Suppressor macrophage treated with lipopolysaccharide for 4 hours (primary cell): ENCODE results near the gene LPCAT1.
"Not testable (repeated sequence)": the region's sequence is repeated elsewhere in the genome, so short reads cannot be mapped to it uniquely, and the experiment has no call there.

Source experiments
- DNase-seq: peaks from one replicate; pipeline ENCODE4 v3.0.0-alpha.2; 2020

LPCAT1 gene

DNA sequence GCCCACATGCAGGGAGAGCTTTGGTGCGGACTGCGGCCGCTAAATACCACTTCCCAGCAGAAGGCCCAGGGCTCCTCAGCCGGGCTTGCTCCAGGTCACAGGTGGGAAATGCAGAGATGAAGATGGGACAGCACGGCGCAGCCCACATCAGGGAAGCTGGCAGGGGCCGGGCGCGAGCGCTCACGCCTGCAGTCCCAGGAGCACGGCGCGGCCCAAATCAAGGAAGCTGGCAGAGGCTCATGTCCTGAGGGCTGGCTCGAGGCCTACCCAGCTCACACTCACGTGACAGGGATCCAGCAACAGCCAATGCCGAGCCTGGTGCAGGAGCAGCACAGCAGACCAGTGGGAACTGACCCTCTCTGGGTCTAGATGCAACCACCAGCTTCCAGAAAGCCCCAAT lies 16.3 kb downstream of the LPCAT1 start:
- no peak for DNase-seq

DNA sequence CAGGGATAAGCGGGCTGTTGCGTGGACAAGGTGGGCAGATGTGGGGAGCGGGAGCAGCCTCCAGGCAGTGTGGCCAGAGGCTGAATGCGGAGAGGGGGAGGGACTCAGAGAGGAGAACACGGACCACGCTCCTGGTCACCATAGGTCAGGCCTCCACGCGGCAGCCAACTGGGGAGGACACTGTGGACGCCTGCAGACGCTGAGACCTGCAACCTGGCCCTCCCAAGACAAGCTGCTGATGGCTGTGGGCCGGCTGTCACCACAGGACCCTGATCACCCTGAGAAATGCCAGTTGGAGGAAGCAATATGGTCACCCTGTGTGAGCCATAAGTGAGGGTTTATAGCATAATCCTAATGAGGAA lies 16.8 kb downstream of the LPCAT1 start:
- DNase-seq = no peak

DNA sequence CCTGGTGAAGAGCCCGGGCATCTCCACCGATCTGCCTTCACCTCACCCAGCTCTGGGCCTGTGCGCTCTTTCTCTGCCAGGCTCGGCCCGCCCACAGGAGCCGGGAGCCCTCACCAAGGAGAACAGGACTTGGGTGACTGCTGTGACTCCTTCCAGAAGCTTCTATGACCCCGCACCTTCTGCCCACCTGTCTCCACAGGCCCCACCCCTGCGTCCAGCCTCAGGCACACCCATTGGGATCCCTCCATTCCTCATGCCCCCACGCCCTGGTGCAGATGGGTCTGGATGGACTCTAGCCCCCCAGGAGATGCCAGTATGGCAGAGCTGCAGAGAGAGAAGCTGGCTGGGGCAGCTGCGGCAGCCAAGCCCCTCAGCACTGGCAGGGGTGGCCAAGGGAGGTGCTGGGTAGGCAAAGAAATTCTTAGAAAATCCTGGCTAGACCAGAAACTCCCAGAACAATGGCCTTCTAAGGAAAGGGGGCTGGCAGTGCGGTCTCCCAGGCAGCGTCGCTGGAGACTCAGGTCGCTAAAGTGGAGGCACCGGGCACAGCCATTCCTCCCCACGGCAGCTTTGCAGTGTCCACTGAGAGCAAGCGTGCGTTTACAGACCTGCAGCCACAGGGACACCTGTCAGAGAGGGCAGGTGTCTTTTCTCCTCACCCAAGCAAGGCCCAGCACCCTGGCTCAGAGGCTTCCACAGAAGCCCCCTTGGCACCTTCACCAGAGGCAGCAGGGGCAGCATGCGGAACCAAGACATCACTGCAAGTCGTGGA lies 17.3 kb downstream of the LPCAT1 start:
- DNase-seq = no peak

DNA sequence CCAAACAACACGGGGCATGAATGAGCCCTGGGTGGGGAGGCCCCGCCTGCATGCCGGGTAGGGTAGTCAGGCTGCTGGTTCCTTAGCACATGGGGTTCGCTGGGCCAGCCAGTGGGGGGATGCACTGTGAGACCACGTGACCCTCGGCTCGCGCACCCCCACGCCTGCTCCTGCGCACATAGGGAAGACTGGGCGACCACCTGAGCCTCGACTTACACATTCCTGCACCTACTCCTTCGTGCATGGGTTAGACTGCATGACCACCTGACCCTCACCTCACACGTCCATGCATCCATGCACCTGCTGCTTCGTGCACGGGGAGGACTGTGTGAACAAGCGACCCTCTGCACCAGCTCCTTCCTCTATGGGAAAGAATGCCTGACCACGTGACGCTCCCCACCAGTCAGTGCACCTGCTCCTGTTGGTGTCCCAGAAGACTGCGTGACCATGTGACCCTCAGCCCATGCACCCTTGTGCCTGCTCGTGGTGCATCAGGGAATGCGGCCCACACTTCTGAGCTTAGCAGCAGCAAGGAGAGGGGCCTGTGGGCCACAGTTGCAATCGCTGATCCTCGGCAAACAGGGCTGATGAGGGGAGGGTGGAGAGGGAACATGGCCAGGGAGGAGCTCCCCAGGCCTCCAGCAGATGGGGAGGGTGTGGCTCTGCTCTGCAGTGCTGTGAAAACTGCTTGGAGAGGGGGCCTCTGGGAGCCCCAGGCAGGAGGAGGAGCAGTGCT lies 18.1 kb downstream of the LPCAT1 start:
- no peak for DNase-seq

DNA sequence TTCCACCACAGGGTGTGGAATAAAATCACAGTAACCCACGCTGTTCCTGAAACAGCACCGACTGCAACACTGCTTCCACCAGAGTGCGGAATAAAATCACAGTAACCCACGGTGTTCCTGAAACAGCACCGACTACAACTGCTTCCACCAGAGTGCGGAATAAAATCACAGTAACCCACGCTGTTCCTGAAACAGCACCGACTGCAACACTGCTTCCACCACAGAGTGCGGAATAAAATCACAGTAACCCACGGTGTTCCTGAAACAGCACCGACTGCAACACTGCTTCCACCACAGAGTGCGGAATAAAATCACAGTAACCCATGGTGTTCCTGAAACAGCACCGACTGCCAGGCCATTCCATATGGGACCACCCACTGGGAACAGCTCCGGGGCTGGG lies 18.7 kb downstream of the LPCAT1 start:
- DNase-seq = not testable (repeated sequence)

DNA sequence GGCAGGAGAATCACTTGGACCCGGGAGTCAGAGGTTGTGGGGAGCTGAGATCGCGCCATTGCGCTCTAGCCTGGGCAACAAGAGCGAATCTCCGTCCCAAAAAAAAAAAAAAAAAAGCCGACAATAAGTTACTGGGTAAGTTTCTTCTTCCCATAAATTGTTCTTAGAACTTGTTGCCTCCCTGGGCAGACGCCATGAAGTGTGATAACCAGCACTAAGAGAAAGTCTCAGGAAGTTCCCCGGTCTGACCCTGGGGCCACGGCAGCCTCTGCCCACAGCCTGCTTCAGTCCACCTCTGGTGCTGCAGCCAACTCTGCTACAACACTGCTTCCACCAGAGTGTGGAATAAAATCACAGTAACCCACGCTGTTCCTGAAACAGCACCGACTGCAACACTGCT lies 19.1 kb downstream of the LPCAT1 start:
- peak; percentile 42 for DNase-seq

DNA sequence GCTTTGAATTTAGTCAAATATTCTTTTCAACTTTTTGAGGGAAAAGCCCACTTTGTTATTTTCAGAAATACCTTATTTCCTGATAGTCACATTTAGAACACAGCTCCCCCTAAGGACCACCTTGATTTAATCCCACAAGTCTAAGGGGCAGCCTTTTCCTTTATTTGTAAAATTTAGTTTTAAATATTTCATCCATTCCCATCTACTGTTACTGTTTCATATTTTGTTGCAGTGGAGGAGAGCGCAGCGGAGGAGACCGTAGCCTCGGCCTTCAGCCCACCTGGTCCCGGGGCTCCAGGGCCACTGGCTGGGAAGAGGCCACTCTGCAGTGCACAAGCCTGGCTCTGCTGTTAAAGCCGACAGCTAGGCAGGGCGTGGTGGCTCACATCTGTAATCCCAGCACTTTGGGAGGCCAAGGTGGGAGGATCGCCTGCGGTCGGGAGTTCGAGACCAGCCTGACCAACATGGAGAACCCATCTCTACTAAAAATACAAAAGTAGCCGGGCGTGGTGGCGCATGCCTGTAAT lies 19.6 kb downstream of the LPCAT1 start:
- no peak for DNase-seq

DNA sequence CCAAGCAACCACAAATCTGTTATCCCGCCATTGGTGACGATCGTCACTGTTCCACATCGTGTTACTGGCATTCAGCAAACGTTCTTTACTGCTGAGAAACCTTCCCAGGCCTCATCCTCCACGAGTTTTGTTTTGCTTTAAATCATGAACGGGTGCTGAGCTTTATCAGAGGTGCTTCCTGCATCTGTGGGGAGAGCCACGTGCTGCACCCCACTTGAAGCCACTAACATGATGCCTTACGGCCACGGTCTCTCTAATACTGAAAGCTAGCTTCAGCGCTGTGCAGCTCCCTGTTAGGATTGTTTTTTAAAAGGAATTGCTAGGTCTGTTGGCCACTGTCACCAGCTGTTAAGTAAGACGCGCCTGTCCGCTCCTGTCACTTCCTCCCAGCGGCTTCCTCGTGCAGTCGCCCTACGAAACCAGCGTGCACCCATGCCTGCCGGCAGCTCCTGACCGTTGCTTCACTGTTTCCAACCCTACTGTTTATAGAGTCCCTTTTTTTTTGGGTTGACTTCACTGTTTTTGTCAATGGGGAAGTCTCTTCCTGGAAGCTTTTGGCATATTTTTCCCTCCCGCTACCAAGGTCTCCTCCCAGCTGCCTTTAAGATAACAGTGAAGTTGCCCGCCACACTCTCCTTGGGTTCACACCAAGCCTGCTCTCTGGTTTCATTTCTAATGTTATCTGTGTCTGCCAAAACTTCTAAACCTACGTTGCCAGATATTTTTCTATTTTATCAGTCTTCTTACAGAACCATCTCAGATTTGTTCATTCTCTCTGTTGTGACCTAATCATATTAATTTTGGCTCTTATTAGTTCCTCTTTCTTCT lies 20.3 kb downstream of the LPCAT1 start:
- peak; percentile 94 for DNase-seq

DNA sequence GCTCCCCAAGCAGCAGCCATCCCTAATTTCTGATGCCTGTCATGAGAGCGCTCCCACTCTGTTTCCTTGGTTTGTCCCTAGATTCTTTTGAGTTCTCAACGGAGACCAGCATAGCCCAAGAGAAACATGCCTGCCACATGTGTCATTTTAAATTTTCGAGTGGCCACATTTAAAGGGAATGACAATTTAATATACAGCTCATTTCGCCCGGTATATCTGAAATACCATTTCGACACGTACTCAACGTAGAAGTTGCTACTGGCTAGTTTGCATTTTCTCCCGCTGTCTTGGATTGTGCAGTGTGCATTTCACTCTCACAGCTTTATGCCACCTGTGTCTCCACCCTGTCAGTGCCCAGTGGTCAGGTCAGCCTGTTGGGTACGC lies 21.0 kb downstream of the LPCAT1 start:
- DNase-seq = no peak

DNA sequence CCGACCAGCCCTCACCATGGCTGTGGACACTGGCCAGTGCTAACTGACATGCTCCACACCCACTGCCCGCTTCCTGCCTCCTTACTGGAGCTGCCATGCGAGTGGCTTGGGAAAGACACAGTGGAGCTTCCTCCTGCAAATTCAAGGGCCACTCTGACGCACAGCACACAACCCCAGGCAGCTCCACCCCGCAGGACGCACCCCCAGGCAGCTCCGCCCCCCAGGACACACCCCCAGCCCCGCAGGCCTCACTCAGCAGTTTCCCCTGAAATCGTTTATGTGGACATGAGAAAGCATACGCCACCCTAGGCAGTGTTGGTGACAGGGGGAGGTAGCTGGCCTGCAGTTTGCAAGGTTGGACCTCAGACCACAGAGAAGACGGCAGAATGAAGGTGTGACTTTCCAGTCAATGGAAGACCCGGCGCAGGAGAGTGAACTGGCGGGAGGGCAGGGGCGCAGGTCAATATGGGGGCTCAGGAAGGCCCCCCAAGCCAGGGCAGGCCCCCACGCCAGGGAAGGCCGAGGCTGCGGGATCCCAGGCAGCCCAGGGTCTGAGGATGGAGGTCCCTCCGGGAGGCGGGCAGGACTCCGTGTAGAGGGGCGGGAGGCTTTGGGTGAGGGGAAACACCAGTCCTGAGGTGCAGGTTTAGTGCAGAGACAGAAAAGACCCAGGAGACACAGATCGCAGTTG lies 21.6 kb downstream of the LPCAT1 start:
- DNase-seq = peak; percentile 94

DNA sequence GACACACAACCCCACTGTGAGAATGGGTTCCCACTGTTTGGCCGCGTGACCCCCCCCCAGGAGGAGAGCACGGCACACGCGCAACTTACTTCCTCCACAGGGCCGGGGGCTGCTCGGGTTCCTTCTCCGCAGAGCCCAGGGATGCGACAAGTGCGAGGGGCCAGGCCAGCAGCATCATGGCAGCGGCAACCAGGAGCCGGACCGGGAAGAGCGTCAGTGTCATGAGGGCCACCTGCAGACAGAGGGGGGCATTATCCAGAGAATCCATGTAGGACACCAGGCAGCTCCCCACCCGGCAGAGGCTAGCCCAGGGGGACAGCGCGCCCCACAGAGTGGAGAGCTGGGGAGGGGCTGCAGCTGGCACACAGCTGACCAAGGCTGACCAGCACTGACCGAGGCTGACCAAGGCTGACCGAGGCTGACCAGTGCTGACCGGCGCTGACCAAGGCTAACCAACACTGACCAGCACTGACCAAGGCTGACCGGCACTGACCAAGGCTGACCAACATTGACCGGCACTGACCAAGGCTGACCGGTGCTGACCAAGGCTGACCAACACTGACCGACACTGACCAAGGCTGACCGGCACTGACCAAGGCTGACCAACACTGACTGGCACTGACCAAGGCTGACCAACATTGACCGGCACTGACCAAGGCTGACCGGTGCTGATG lies 22.3 kb downstream of the LPCAT1 start:
- no peak for DNase-seq

DNA sequence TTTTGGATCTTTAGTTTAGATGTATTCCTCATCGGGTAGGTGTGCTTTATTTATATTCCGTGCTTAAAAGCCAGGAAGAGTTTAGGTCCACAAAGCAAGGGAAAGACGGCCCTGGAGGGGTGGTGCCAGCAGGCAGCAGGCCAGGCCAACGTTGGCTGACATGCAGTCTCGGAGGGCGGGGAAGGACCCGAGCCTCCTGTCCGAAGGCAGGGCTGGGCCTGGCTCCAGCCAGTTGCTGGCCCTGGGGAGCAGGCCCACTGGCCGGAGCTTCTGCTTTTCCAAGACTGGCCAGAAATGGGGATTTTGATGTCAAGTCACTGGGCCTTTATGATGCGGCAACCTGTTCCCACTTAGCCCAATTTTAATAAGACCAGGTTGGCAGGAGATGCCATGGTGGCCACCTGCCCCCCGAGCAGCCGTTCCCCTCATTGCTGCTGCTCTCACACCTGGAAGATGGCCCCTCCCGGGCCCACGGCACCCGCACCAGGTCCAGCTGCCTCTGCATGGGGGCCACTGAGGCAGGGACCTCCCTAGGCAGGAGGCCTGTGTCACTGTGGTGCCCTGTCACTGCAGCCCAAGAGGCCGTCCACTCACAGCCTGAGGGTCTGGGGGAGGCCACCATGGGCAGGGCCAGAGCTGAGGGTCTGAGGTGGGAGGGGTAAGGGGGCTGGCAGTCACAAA lies 23.2 kb downstream of the LPCAT1 start:
- DNase-seq = no peak

DNA sequence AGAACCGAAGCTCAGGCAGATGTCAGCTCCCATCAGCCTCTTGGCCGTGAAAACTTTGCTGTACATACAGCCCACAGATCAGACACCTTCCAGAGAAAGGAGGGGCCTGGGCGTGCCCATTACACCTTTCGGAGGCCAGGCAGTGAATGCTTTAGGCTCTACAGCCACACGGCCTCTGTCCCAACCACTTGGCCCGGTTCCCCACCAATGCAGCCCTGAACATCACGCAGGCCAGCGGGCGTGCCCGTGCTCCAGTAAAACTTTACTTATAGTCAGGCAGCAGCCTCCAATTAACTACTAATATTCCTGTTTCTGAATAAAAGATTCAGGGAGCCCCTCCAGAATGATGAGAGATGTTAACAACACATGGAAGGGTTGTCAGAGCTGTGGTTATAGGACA lies 23.9 kb downstream of the LPCAT1 start:
- no peak for DNase-seq

DNA sequence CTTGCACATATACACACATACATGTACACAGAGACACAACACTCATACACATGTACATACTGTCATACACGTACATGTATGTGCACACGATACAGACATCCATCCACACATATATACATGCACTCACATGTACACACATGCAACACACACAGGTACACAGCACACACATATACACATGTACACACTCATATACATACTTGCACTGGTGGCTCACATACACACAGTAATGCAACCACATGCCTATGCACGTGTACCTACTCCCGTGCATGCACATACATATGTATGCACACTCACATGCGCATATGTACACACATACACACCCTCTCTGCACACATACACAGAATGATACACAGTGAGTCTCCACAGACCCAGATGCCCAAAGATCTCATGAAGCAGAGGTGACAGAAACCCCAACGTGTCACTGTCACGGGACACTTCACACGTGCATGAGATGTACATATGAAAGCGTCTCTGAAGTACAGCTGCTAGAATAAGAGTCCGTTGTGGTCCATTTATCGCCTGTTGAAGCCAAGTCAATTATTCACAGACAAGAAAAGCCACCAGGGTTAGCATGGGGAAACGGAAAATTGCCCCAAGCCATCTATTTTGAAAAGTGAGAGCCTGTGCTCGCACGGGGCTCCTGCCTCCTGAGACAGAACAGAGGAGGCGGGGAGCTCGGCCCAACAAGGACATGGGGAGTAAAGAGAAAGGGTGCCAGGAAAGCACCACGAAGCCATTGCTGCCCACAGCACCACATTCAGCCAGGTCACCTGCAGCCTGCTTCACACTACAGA lies 24.9 kb downstream of the LPCAT1 start:
- no peak for DNase-seq

DNA sequence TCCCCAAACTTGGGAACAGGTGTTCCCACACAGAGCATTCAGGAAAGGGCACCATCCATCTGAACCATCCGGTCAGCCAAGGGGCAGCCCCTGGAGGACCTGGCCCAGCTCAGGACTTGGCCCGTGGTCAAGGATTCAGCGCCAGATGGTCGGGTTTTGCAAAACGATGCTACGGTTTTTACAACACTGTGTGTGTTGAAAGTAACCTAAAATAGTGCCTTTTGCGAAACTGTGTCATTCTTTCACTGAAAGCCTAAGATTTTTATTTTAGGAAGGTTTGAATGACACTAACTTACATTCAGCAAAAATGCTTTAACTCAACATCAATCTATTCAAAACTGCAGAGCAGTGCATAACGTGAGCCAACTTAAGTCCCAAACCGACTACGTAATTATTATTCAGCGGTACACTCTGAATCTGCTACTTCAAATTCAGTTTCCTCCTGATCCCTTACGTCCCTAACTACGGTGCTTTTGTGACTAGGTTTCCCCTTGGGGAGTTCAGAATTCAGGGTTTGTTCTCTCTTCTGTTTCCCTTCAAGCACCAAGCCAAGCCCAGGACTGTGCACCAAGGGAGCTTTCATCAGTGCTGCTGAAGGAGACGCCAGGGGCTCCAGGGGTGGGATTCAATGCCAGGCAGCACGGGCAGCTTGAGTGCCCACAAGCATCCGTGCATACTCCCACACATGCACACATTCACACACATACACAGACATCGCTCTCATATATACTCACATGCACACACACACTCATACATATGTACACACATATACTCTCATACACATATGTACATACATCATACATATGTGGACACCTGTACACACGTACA lies 25.8 kb downstream of the LPCAT1 start:
- DNase-seq = peak; percentile 49

DNA sequence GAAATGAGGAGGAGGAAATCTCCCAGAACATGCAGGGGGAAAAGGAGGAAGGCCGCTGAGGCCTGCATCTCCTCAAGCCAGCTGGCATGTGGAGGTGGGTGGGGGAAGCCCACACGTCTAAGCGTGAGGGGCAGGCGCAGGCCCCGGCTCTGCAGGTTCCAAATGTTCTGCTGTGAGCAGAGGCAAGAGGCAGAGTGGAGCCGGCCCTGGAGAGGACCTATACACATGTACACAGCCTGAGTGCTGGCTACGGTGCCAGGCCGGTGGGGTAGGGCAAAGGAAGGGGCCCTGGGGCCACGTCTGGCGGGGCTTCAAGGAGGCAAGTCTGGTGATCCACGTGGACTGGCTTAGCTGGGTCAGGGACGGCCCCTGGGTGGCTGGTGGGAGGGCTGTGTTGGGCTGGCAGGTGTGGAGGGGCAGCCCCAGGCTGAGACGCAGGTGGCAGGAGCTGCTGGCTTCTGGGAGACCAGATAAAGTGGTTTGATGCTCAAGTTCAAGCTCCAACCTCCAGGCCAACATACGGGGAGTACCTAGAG lies 26.4 kb downstream of the LPCAT1 start:
- DNase-seq = peak; percentile 42

DNA sequence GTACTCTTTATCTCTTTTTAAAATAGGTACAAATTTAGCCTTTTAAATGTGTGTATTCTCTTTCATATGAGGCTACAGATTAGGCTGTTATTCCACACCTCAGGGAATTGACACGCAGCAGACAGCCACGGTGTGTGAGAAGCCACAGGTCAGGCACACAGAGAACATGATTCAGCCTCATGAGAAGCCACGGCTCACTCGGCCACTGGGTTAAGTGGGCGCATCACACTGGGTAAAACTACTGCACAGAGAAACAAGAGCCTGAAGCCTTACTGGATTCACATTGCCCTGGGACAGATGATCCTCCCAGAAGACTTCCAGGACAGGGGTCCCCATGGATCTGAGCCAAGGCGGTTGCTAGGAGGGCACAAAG lies 28.2 kb downstream of the LPCAT1 start:
- peak; percentile 42 for DNase-seq

DNA sequence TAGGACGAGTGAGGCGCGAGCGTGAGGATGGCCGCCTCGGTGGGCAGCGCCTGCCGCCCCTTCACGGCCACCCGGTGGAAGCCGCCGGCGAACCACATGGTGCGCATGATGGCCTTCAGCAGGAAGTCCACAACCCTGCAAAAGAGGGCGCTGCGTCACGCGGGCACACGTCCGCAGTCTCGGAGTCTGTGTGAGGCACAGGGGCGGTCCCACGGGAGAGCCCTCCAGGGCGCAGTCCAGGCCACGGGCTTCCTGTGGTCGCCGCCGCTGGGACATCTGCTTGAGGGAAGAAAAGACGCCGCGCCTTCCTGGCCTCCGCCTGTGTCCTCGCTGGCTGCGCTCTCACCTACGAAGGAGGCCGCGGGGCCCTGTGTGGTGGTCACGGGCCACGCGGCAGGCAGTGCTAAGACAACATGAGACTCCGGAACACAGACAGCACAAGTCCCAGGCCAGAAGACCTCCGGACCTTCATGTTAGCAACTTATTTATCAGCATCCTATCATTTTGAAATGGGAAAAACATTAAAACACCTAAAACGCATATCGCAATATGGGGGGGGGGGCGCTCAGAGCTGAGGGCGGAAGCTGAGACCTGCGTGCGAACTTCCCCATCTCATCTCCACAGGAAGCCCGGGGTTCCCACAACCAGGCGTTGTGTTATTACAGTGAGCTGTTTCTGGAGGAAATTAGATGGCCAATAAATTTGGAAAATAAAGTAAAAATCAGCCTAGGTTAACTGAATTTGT lies 28.8 kb downstream of the LPCAT1 start:
- peak; percentile 71 for DNase-seq

DNA sequence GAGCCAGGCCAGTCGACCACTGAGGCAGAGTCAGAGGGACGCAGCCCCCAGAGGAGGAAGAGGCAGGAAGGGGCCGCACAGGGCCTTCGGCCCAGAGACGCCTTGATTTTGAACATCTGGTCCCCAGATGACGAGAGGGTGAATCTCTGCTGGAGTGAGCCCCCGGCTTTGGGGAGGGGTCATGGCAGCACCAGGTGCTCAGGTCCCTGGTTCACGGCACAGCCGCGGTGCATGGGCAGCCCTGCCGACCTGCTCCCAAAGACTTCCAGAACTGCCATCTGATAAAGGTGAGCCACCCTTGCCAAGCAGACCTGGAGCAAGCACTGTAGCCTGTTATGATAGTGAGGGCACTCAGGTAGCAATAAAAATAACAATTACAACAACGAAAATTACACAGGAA lies 29.8 kb downstream of the LPCAT1 start:
- DNase-seq = no peak
